Measurements from ENCODE around the gene SEL1L3. TPM values are rescaled to one million over a fixed set of nuclear protein-coding genes. Genes with fewer than 3 reads are reported as not detected.

SEL1L3 gene
- total and polyA plus RNA-seq, 2 donors (not counting 1 experiment from before 2014, with no cell fraction given) = 120 to 280 TPM

DNA sequence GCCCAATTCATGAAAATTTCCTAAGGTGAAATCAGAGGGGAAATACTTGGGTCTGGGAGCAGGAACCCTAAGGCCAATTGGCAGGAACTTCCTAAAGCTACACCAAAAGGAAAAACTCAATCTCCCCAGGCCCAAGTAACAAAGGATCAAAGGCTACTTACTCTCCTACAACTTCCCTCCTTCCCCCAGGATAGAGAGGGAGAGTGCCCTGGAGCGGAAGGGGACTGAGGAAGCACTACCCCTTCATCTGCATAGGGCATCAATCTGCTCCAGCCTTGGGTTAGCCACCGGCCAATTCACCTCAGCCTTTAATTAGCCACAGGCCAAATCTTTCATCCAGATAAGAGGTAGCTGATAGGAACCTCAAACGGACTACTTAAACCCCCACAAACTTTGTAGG lies 152.2 kb downstream of the SEL1L3 start:
- ChIA-PET POLR2A (no interaction called here), CTCF (no interaction called here)
- Histone ChIP-seq H3K9ac (ENCODE audit: low read length) (no peak overlapping the region), H3K27ac (ENCODE audit: low read length in 2 of 2) (no peak overlapping the region), H3K36me3 (replicated peaks in 1 of 2; ENCODE audit: control extremely low read depth in 1 of 2, control insufficient read depth in 1 of 2, extremely low read depth in 1 of 2, insufficient read depth in 2 of 2, low read length in 1 of 2) (peaks cover 0 to 2% of the 10 kb centered on the region in 2 experiments), H3K9me3 (ENCODE audit: control extremely low read depth in 1 of 3, control insufficient read depth in 2 of 3, insufficient read depth in 1 of 3, low read length in 2 of 3) (no peaks in the 10 kb centered on the region), H3K4me1 (ENCODE audit: control insufficient read depth in 2 of 2, insufficient read depth in 2 of 2, low read length in 2 of 2) (no peaks in the 10 kb centered on the region), H3K4me2 (replicated peaks; ENCODE audit: low read depth, low read length, poor library complexity, severe bottlenecking) (no peak overlapping the region), H3K79me2 (ENCODE audit: control insufficient read depth, insufficient read depth, low read length) (no peaks in the 10 kb centered on the region), H2AFZ (ENCODE audit: insufficient read depth, low read depth, low read length, poor library complexity, severe bottlenecking) (no peak overlapping the region), H3K4me3 (ENCODE audit: control extremely low read depth in 1 of 5, extremely low read depth in 1 of 5, insufficient read depth in 1 of 5, low read depth in 2 of 5, low read length in 4 of 5) (no peak overlapping the region), H4K20me1 (ENCODE audit: control insufficient read depth, insufficient read depth, low read length, poor library complexity, severe bottlenecking) (no peaks in the 10 kb centered on the region), H3K27me3 (replicated peaks in 1 of 4; ENCODE audit: control extremely low read depth in 1 of 4, control insufficient read depth in 3 of 4, insufficient read depth in 4 of 4, low read length in 3 of 4) (no peaks in the 10 kb centered on the region)
- Mint-ChIP-seq H3K4me3 (no peak overlapping the region), H3K4me1 (no peaks in the 10 kb centered on the region), H3K9me3 (ENCODE audit: insufficient read depth) (peaks cover 5% of the 10 kb centered on the region), H3K27me3 (no peaks in the 10 kb centered on the region), H3K27ac (no peak overlapping the region)
- TF ChIP-seq EZH2 (IDR thresholded peaks at IDR 0.05; ENCODE audit: borderline replicate concordance, insufficient read depth, low read depth, low read length, poor library complexity, severe bottlenecking) = no peak
- TF ChIP-seq, protein P1, sequence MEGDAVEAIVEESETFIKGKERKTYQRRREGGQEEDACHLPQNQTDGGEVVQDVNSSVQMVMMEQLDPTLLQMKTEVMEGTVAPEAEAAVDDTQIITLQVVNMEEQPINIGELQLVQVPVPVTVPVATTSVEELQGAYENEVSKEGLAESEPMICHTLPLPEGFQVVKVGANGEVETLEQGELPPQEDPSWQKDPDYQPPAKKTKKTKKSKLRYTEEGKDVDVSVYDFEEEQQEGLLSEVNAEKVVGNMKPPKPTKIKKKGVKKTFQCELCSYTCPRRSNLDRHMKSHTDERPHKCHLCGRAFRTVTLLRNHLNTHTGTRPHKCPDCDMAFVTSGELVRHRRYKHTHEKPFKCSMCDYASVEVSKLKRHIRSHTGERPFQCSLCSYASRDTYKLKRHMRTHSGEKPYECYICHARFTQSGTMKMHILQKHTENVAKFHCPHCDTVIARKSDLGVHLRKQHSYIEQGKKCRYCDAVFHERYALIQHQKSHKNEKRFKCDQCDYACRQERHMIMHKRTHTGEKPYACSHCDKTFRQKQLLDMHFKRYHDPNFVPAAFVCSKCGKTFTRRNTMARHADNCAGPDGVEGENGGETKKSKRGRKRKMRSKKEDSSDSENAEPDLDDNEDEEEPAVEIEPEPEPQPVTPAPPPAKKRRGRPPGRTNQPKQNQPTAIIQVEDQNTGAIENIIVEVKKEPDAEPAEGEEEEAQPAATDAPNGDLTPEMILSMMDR (IDR thresholded peaks at IDR 0.05) = no peak
- no CpG with 5 or more reads among the region's 3 CpGs for WGBS (ENCODE audit: insufficient coverage)
- DNase-seq = no peak
- ATAC-seq (ENCODE audit: low read depth) = no peak
- intact Hi-C loops (cut with micrococcal nuclease) = no loop called here

DNA sequence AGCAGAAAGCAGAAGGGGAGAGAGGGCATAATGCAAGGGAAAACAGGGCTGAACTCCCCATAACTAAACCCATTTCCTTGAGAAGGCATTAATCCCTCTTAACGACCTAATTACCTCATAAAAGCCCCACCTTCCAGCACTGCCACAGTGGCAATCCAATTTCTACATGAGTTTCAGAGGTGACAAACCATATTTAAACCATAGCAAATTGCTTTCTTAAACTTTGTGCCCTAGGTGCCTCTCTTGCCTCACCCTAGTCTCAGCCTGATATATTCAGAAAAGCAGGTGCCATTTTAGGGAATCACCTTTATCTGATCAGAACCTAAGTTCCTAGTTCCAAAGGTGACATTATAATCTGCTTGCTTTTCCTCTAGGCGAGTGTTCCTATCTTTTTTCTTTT lies 158.3 kb downstream of the SEL1L3 start:
- CTCF ChIA-PET = no interaction called here
- intact Hi-C loops (cut with micrococcal nuclease) = no loop called here
- Histone ChIP-seq H2AFZ (ENCODE audit: insufficient read depth, low read depth, low read length, poor library complexity, severe bottlenecking) (no peak overlapping the region), H3K9ac (ENCODE audit: low read length) (no peak overlapping the region), H3K36me3 (replicated peaks in 1 of 2; ENCODE audit: control extremely low read depth in 1 of 2, control insufficient read depth in 1 of 2, extremely low read depth in 1 of 2, insufficient read depth in 2 of 2, low read length in 1 of 2) (no peaks in the 10 kb centered on the region), H4K20me1 (ENCODE audit: control insufficient read depth, insufficient read depth, low read length, poor library complexity, severe bottlenecking) (no peaks in the 10 kb centered on the region), H3K9me3 (ENCODE audit: control extremely low read depth in 1 of 3, control insufficient read depth in 2 of 3, insufficient read depth in 1 of 3, low read length in 2 of 3) (no peaks in the 10 kb centered on the region), H3K4me3 (ENCODE audit: control extremely low read depth in 1 of 5, extremely low read depth in 1 of 5, insufficient read depth in 1 of 5, low read depth in 2 of 5, low read length in 4 of 5) (no peak overlapping the region), H3K27ac (ENCODE audit: low read length in 2 of 2) (no peak overlapping the region), H3K4me1 (ENCODE audit: control insufficient read depth in 2 of 2, insufficient read depth in 2 of 2, low read length in 2 of 2) (no peaks in the 10 kb centered on the region), H3K4me2 (replicated peaks; ENCODE audit: low read depth, low read length, poor library complexity, severe bottlenecking) (no peak overlapping the region), H3K27me3 (replicated peaks in 1 of 4; ENCODE audit: control extremely low read depth in 1 of 4, control insufficient read depth in 3 of 4, insufficient read depth in 4 of 4, low read length in 3 of 4) (no peaks in the 10 kb centered on the region), H3K79me2 (ENCODE audit: control insufficient read depth, insufficient read depth, low read length) (no peaks in the 10 kb centered on the region)
- WGBS (ENCODE audit: insufficient coverage) = 82% methylated on average over 2 of the region's 2 CpGs
- H3K4me3 Mint-ChIP-seq = no peak overlapping the region
- H3K9me3 Mint-ChIP-seq (ENCODE audit: insufficient read depth) = peaks cover 4% of the 10 kb centered on the region
- no peak for TF ChIP-seq EZH2 (IDR thresholded peaks at IDR 0.05; ENCODE audit: borderline replicate concordance, insufficient read depth, low read depth, low read length, poor library complexity, severe bottlenecking)
- TF ChIP-seq, protein P1 (IDR thresholded peaks at IDR 0.05) = no peak
- ATAC-seq (ENCODE audit: low read depth) (no peak), DNase-seq (no peak)
- H3K27me3 Mint-ChIP-seq = no peaks in the 10 kb centered on the region
- H3K4me1 Mint-ChIP-seq = no peaks in the 10 kb centered on the region
- H3K27ac Mint-ChIP-seq = no peak overlapping the region
- POLR2A ChIA-PET = no interaction called here
